ENCODE results near the gene GAB3. TPM values are rescaled to one million over a fixed set of nuclear protein-coding genes. Genes with fewer than 3 reads are reported as not detected.

The GAB3 gene
- total and polyA plus RNA-seq, 2 experiments from 2014 or later, result 0.89 to 1.8 TPM

- no peak for TF ChIP-seq CREB1 (CRISPR knock-in tag; IDR thresholded peaks at IDR 0.05; ENCODE audit: low read depth)
- TF ChIP-seq REST (IDR thresholded peaks at IDR 0.05; ENCODE audit: unreplicated experiment), result no peak
- TF ChIP-seq CTCF (conservative IDR thresholded peaks at IDR 0.05; ENCODE audit: low read depth in 2 of 2), result no peak
- TF ChIP-seq ZNF462 (CRISPR knock-in tag; IDR thresholded peaks at IDR 0.05), result no peak
- H3K4me3 Mint-ChIP-seq, result no peak overlapping the region
- H3K9me3 Mint-ChIP-seq, result no peaks in the 10 kb centered on the region; the same call in 2 of the 3 replicates
- Histone ChIP-seq H3K4me1 (ENCODE audit: insufficient read depth) (no peaks in the 10 kb centered on the region), H2AFZ (no peak overlapping the region), H4K20me1 (replicated peaks; ENCODE audit: insufficient read depth) (no peaks in the 10 kb centered on the region), H3K79me2 (replicated peaks; ENCODE audit: insufficient read depth) (no peaks in the 10 kb centered on the region), H3K4me2 (no peak overlapping the region), H3K27me3 (ENCODE audit: insufficient read depth) (no peaks in the 10 kb centered on the region), H3K27ac (ENCODE audit: low read depth) (no peak overlapping the region), H3K36me3 (ENCODE audit: insufficient read depth) (no peaks in the 10 kb centered on the region), H3F3A (replicated peaks; ENCODE audit: low read depth) (no peaks in the 10 kb centered on the region), H3K4me3 (no peak overlapping the region), H3K9me2 (ENCODE audit: insufficient read depth) (no peaks in the 10 kb centered on the region)
- H3K4me1 Mint-ChIP-seq, result peaks cover 4% of the 10 kb centered on the region; the same call in 2 of the 3 replicates
- no peak overlapping the region for H3K27ac Mint-ChIP-seq
- H3K36me3 Mint-ChIP-seq (ENCODE audit: low read depth), result no peaks in the 10 kb centered on the region
- ATAC-seq (no peak), DNase-seq (ENCODE audit: low spot score) (no peak)
- H3K27me3 Mint-ChIP-seq (ENCODE audit: insufficient read depth, low read depth, poor library complexity), result peaks cover 3% of the 10 kb centered on the region
Measured at GRCh38 chrX:154731881-154732280, 19.0 kb downstream of the GAB3 start.
